K562 (cell line): Measurements from ENCODE around the gene TMEM207. TPM values are rescaled to one million over a fixed set of nuclear protein-coding genes. Genes with fewer than 3 reads are reported as not detected.

Experiments used
- ATAC-seq: fragments of 200-7000 bp; cut with Tn5 transposase; 3 replicates; pipeline ENCODE4 v1.9.1; 2020; ENCODE audit warnings: moderate library complexity
- BruUV-seq: library from RNA; stranded (reverse); fragments of 400-500 nt; replicated peaks from 2 replicates; lab custom pipeline; 2021; lab: Mats Ljungman, UMichigan
- CTCF ChIA-PET: fragments of 300-600 bp; formaldehyde crosslinking; extraction: SDS; loops from one replicate; lab custom pipeline; 2021; ENCODE audit warnings: low intra/inter-chr PET ratio; lab: Yijun Ruan, JAX
- POLR2A ChIA-PET: fragments of 300-600, 350-650 bp; sonication (Branson Sonifier 250); formaldehyde crosslinking; extraction: SDS; loops from one replicate; lab custom pipeline; 2021; ENCODE audit warnings: antibody characterized with exemption, inconsistent platforms; lab: Yijun Ruan, JAX
- DNase-seq, 4 experiments: peaks; one replicate each; pipeline versions ENCODE4 v3.0.0 to v3.0.0-alpha.2; 2011 to 2018; ENCODE audit warnings: low spot score in 3 of 4, mixed read lengths in 3 of 4; ENCODE audit errors: extremely low read depth in 1 of 4
- FAIRE-seq: peaks from 2 replicates; lab custom pipeline; 2011; peaks lifted over from hg19 to GRCh38; lab: Jason Lieb, UNC
- H2AFZ ChIP-seq: 2 replicates; pipeline ENCODE4 v1.6.0; 2011; ENCODE audit warnings: low read depth, low read length, control low read depth, inconsistent platforms
- H3K27ac ChIP-seq: fragments of 200-600 bp; 3 replicates; pipeline ENCODE4 v1.8.0; 2011; ENCODE audit warnings: low read depth, mild to moderate bottlenecking, control low read depth, inconsistent platforms, low read length, moderate library complexity, mixed read lengths; ENCODE audit errors: extremely low read depth
- H3K27me3 ChIP-seq, 2 experiments: fragments of 300-600 bp in 1 of 2; 2 replicates in 1 of 2; 3 replicates in 1 of 2; pipeline versions ENCODE4 v1.6.0 to v1.8.0; 2011; ENCODE audit warnings: inconsistent platforms in 2 of 2, low read length in 2 of 2, mild to moderate bottlenecking in 1 of 2, mixed read lengths in 1 of 2, moderate library complexity in 1 of 2; ENCODE audit not compliant: control insufficient read depth in 2 of 2, insufficient read depth in 2 of 2
- H3K36me3 ChIP-seq: fragments of 300-600 bp; 3 replicates; pipeline ENCODE4 v1.8.0; 2011; ENCODE audit warnings: mild to moderate bottlenecking, low read length, inconsistent platforms; ENCODE audit not compliant: control insufficient read depth, insufficient read depth
- H3K4me1 ChIP-seq, 2 experiments: fragments of 200-600 bp in 1 of 2; replicated peaks in 1 of 2; 2 replicates in 1 of 2; 3 replicates in 1 of 2; pipeline versions ENCODE4 v1.5.1 to v1.8.0; 2011; ENCODE audit warnings: inconsistent platforms in 2 of 2, low read length in 2 of 2, mild to moderate bottlenecking in 1 of 2, mixed read lengths in 1 of 2, moderate library complexity in 1 of 2; ENCODE audit not compliant: control insufficient read depth in 2 of 2, insufficient read depth in 2 of 2
- H3K4me2 ChIP-seq: 2 replicates; pipeline ENCODE4 v1.6.1; 2011; ENCODE audit warnings: low read length, control low read depth, inconsistent platforms, mixed read lengths; ENCODE audit not compliant: insufficient read depth
- H3K4me3 ChIP-seq: fragments of 200-600 bp; sonication (generic), shearing (Covaris generic); 2 replicates; pipeline ENCODE4 v1.5.1; 2016; ENCODE audit warnings: control low read depth, inconsistent platforms
- H3K79me2 ChIP-seq: fragments of 200-600 bp; 3 replicates; pipeline ENCODE4 v1.8.0; 2011; ENCODE audit warnings: low read length, inconsistent platforms; ENCODE audit not compliant: control insufficient read depth, insufficient read depth
- H3K9ac ChIP-seq, 2 experiments: 2 replicates each; pipeline versions ENCODE4 v1.6.0 to v1.6.1; 2011; ENCODE audit warnings: low read depth in 2 of 2, low read length in 2 of 2, control low read depth in 1 of 2, inconsistent platforms in 1 of 2, mild to moderate bottlenecking in 1 of 2, mixed read lengths in 1 of 2; ENCODE audit not compliant: insufficient read depth in 1 of 2
- H3K9me1 ChIP-seq: one replicate; pipeline ENCODE4 v1.6.0; 2011; ENCODE audit warnings: inconsistent platforms, mild to moderate bottlenecking, low read length, moderate library complexity; ENCODE audit not compliant: control insufficient read depth, insufficient read depth
- H3K9me3 ChIP-seq: replicated peaks from 2 replicates; pipeline ENCODE4 v1.5.1; 2011; ENCODE audit warnings: low read depth, low read length, inconsistent platforms; ENCODE audit not compliant: control insufficient read depth, insufficient read depth
- H4K20me1 ChIP-seq: replicated peaks from 2 replicates; pipeline ENCODE4 v1.6.1; 2011; ENCODE audit warnings: low read length, inconsistent platforms, mixed read lengths; ENCODE audit not compliant: control insufficient read depth, insufficient read depth
- AFF1 ChIP-seq, 2 experiments: fragments of 450-650 bp; IDR thresholded peaks; 2 replicates each; pipeline ENCODE4 v1.6.1; 2018; ENCODE audit warnings: mild to moderate bottlenecking in 2 of 2, low read depth in 1 of 2; ENCODE audit not compliant: partially characterized antibody in 2 of 2
- TAF9B ChIP-seq: fragments of 450-650 bp; IDR thresholded peaks from 2 replicates; pipeline ENCODE4 v1.6.1; 2018; ENCODE audit warnings: mild to moderate bottlenecking; ENCODE audit not compliant: partially characterized antibody
- WGBS: fragments of 100-300 bp; shearing (Covaris generic); methylation state at CpG from one replicate; pipeline ENCODE4 v1.1.6; 2016; ENCODE audit warnings: low coverage, mixed read lengths; ENCODE audit not compliant: insufficient coverage; ENCODE audit errors: missing lambda C conversion rate; 5-methylcytosine and 5-hydroxymethylcytosine counted together
- in situ Hi-C: fragments of 300-500 bp; cut with MboI; formaldehyde crosslinking; loops from 4 replicates; pipeline ENCODE4 v1.15.0; 2018; ENCODE audit warnings: inconsistent platforms, mixed read lengths
- intact Hi-C: fragments of 100-400 bp; cut with micrococcal nuclease; formaldehyde crosslinking; loops from 2 replicates; pipeline ENCODE4 v1.14.2; 2022
- polyA plus RNA-seq, 8 experiments: library from polyadenylated mRNA; depleted of rRNA in 4 of 8; stranded (reverse) in 5 of 8; unstranded in 3 of 8; fragments of >200 nt; fragmentation: Nextera tagmentation in 2 of 8; fragmentation: Illumina TruSeq in 1 of 8; extraction: Ambion mirVana in 2 of 8; extraction: Trizol in 1 of 8; gene quantifications; 2 replicates each; pipeline versions ENCODE4 v1.2.1 to v1.2.3, GENCODE V29; 2011 to 2014; ENCODE audit warnings: inconsistent platforms in 1 of 8, missing spikeins in 1 of 8
- total RNA-seq, 7 experiments: library from RNA; depleted of rRNA in 6 of 7; stranded (reverse); fragments of >200 nt in 6 of 7; fragmentation: Illumina TruSeq in 2 of 7; extraction: Trizol in 2 of 7; gene quantifications; 2 replicates each; pipeline versions ENCODE4 v1.2.1 to v1.2.3, GENCODE V29; 2011 to 2021; ENCODE audit warnings: low replicate concordance in 1 of 7

TMEM207 gene
- total and polyA plus RNA-seq, 9 of the 15 experiments (the other 6 are each of a cell fraction or from before 2014, with no cell fraction given): 0.04 to 0.10 (median 0.04) TPM; not detected in 4

GRCh38 chr3:190495796-190496195, 46.1 kb upstream of the TMEM207 start:
- no peak overlapping the region for H3K9ac ChIP-seq
- H4K20me1 ChIP-seq: no peaks in the 10 kb centered on the region
- FAIRE-seq: no peak
- H3K79me2 ChIP-seq: no peaks in the 10 kb centered on the region
- no peak for ATAC-seq
- H3K4me2 ChIP-seq: no peak overlapping the region
- no peaks in the 10 kb centered on the region for H3K9me1 ChIP-seq
- no peak overlapping the region for H2AFZ ChIP-seq
- 3% methylated on average over 5 of the region's 5 CpGs for WGBS
- in situ Hi-C loops: no loop called here
- H3K9me3 ChIP-seq: 0 out of 2 replicates have a peak, but pooled peaks cover 2% of the 10 kb centered on the region
- DNase-seq: no peak
- H3K4me1 ChIP-seq: no peaks in the 10 kb centered on the region
- H3K36me3 ChIP-seq: no peaks in the 10 kb centered on the region
- BruUV-seq: no TSS peak
- TF ChIP-seq AFF1 (IDR thresholded peaks at IDR 0.05; ENCODE audit: low read depth in 1 of 2, partially characterized antibody in 2 of 2) (no peak), TAF9B (no peak)
- H3K27ac ChIP-seq: no peak overlapping the region
- intact Hi-C loops: no loop called here
- no peak overlapping the region for H3K4me3 ChIP-seq
- ChIA-PET POLR2A (no interaction called here), CTCF (no interaction called here)
- no peaks in the 10 kb centered on the region for H3K27me3 ChIP-seq
